Measurements from ENCODE around the gene ZNF700.

- no peak for TF ChIP-seq EP300 (IDR thresholded peaks at IDR 0.05)
- no peak for TF ChIP-seq POLR2A (IDR thresholded peaks at IDR 0.05)
- TF ChIP-seq, protein P1, sequence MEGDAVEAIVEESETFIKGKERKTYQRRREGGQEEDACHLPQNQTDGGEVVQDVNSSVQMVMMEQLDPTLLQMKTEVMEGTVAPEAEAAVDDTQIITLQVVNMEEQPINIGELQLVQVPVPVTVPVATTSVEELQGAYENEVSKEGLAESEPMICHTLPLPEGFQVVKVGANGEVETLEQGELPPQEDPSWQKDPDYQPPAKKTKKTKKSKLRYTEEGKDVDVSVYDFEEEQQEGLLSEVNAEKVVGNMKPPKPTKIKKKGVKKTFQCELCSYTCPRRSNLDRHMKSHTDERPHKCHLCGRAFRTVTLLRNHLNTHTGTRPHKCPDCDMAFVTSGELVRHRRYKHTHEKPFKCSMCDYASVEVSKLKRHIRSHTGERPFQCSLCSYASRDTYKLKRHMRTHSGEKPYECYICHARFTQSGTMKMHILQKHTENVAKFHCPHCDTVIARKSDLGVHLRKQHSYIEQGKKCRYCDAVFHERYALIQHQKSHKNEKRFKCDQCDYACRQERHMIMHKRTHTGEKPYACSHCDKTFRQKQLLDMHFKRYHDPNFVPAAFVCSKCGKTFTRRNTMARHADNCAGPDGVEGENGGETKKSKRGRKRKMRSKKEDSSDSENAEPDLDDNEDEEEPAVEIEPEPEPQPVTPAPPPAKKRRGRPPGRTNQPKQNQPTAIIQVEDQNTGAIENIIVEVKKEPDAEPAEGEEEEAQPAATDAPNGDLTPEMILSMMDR (IDR thresholded peaks at IDR 0.05) = no peak
Measured at GRCh38 chr19:11950312-11950711, 25.4 kb downstream of the ZNF700 start.
